Astrocyte of the cerebellum (primary cell): ENCODE results near the gene JUNB.
A peak's percentile ranks its signal among the peaks of the same experiment; 100 is the strongest.

Source experiments
- DNase-seq: peaks from one replicate; pipeline ENCODE4 v3.0.0-alpha.2; 2011; ENCODE audit warnings: low read depth
- H3K4me3 ChIP-seq: 2 replicates; pipeline ENCODE4 v1.5.1; 2011; ENCODE audit warnings: mild to moderate bottlenecking, low read depth, low read length, moderate library complexity
- CTCF ChIP-seq: IDR thresholded peaks from 2 replicates; pipeline ENCODE4 v1.5.1; 2012; ENCODE audit warnings: low read length, low read depth, moderate library complexity, mild to moderate bottlenecking; ENCODE audit errors: missing control alignments
- in situ Hi-C: cut with HindIII; loops from 2 replicates; pipeline ENCODE4 v1.10.0; 2017; ENCODE audit warnings: low sequenced_read_pairs

JUNB gene

GRCh38 chr19:12833418-12833737, 42.1 kb downstream of the JUNB start:
- in situ Hi-C loops, result no loop called here
- no peak for TF ChIP-seq CTCF
- no peak for DNase-seq
- H3K4me3 ChIP-seq, result no peak overlapping the region

GRCh38 chr19:12833738-12834565, 42.7 kb downstream of the JUNB start:
- no peak for DNase-seq
- peak overlapping the region; percentile 48 for H3K4me3 ChIP-seq
- in situ Hi-C loops, result no loop called here
- no peak for TF ChIP-seq CTCF

- H3K4me3 ChIP-seq, result peak within 1 kb of the TSS; percentile 48
- no peak for TF ChIP-seq CTCF
- DNase-seq, result no peak
- in situ Hi-C loops, result no loop called here
These were observed 43.3 kb downstream of the JUNB start, which contains the start of gene RTBDN for GRCh38 chr19:12834566-12834943. Gene RTBDN (minus strand): TSS chr19:12834579. CDS start chr19:12829979, 4,600 bp downstream.

- TF ChIP-seq CTCF, result no peak
- in situ Hi-C loops, result no loop called here
- H3K4me3 ChIP-seq, result no peak overlapping the region
- DNase-seq, result no peak
These were observed 43.9 kb downstream of the JUNB start for GRCh38 chr19:12834976-12835757.

GRCh38 chr19:12836529-12836863, 45.2 kb downstream of the JUNB start:
- DNase-seq, result no peak
- no peak overlapping the region for H3K4me3 ChIP-seq
- in situ Hi-C loops, result no loop called here
- no peak for TF ChIP-seq CTCF

- in situ Hi-C loops, result no loop called here
- no peak for TF ChIP-seq CTCF
- H3K4me3 ChIP-seq, result no peak overlapping the region
- no peak for DNase-seq
These were observed 45.9 kb downstream of the JUNB start for GRCh38 chr19:12837225-12837624.
